NCI-H2107 treated with DMSO at 0.1 percent for 48 hours (cell line): ENCODE measurements around the gene KCNS1.

Experiments
- DNase-seq: peaks from one replicate; lab custom pipeline; 2025; ENCODE audit not compliant: unreplicated experiment; lab: John Stamatoyannopoulos, UW

KCNS1 gene

GRCh38 chr20:45110301-45110700 lies 9.4 kb upstream of the KCNS1 start:
- DNase-seq = no peak

DNA sequence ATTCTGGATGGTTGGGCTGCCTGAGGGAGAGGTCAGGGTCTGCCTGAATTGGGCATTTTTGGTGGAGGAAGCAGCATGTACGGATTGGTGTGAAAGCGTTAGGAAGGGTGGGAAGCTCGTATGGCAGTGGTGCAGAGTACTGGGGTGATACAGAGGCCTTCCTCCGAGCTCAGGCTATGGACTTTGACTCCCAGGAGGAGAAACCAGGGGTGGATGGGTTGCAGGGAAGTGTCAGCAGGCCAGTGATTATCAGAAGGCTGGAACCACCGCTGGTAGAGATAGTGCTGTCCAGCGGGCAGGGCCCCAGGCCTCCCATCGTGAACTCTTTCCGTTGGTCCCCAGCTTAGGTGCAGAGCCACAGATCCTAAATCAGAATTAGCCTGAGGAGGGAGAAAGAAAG lies 8.7 kb upstream of the KCNS1 start:
- no peak for DNase-seq

- no peak for DNase-seq
Measured at GRCh38 chr20:45105317-45105716, 4.4 kb upstream of the KCNS1 start.

DNA sequence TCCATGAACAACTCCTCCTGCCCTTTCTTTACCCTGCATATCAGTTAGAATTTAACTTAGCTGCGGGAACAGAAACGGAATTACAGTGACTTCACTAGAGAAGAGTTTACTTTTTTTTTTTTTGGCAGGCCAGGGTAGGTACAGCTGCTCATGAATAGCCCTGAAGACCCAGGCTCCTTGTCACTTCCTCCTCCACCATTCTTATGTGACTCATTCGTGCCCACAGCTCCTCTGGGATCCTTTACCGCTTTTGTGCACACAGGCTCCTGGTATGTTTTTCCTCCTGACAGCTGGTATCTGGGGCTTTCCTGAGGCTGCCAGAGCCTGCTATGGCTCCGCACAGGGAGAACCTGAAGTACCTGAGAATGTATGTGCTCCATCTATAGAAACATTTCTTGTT lies 3.9 kb upstream of the KCNS1 start:
- no peak for DNase-seq

- DNase-seq = no peak
Measured at GRCh38 chr20:45103072-45103471, 2.1 kb upstream of the KCNS1 start.

DNA sequence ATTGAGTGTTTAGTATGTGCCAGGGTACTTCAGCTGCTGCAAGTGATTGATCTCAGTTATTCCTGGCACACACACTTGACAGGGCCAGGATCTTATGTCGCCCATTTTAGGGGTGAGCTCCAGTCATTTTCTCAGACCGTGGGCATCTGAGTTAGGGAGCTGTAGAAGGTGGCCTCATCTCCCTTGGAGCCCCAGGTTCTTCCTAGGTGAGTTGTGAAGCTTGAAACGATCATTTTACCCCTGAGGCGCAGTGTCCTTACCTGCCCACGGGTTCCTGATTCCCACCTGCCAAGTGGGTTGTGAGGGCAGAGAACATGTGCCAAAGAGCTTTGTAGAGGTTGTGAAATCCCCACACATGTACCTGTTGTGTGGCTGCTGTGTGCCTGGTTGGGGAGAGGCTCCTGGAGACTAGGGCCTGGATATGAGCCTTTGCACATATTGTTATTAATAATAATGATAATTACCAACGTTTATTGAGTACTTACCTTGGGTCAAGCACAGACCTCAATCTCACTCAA lies 465 bp upstream of the KCNS1 start:
- DNase-seq = no peak

GRCh38 chr20:45098103-45098773 lies 2.7 kb downstream of the KCNS1 start:
- DNase-seq = no peak

DNA sequence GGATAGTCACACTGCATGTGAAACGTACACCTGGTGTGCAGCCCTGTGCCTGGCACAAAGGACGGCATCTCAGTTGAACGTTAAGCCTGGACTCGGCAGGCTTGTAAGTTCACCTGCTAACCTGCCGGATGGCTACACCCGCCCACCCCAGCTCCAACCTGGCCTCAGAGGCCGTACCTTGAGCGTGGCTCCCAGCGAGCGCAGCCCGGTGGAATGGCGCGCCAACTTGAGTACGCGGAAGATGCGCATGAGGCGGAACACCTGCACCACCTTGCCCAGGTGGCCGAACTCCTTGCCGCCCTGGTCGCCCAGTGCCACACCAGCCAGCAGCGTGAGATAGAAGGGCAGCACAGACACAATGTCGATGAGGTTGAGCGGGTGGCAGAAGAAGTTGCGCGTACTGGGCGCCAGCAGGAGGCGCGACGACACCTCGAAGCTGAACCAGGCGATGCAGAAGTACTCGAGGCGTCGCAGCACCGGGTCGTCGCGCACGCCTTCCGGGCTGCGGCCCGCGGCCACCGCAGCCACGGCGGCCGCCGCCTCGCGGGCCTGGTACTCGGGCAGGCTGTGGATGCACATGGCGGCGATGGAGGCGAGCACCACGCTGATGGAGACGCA lies 3.3 kb downstream of the KCNS1 start:
- DNase-seq = no peak

DNA sequence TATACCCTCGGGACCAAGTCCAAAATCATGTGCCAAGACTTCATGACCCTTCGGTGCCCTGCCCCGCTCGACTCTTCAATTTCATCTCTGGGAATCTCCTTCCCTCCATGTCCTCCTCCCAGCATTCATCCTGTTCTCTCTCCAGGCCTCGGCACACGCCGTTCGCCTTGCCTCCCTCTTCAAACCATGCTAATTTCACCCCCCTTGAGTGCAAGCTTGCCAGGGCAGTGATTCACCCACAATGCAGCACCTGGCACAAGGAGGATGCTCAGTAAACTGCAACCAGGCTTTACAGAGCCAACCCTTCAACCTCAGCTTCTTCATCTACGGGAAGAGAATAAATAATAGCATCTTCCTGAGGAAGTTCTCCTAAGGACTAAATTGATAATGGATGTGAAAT lies 4.1 kb downstream of the KCNS1 start:
- no peak for DNase-seq

DNA sequence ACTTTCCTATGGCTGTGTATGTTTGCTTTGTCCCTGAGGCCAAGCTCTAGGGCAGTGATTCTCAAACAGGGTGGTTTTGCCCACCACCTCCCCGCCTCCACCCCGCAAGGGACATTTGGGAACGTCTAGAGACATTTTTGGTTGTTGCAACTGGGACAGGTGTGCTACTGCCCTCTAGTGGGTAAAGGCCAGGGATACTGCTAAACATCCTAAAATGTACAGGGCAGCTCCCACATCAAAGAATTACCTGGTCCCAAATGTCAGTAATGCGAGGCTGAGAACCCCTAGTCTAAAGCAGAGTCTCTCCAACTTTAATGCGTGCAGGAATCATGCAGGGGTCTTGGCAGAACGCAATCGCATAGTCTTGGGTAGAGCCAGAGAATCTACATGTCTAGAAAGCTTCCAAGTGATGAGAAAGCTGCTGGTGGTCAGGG lies 5.1 kb downstream of the KCNS1 start:
- DNase-seq = peak; percentile 28

- no peak for DNase-seq
Measured at GRCh38 chr20:45094864-45095574, 5.9 kb downstream of the KCNS1 start.

- no peak for DNase-seq
Measured at GRCh38 chr20:45094201-45094600, 6.7 kb downstream of the KCNS1 start.

DNA sequence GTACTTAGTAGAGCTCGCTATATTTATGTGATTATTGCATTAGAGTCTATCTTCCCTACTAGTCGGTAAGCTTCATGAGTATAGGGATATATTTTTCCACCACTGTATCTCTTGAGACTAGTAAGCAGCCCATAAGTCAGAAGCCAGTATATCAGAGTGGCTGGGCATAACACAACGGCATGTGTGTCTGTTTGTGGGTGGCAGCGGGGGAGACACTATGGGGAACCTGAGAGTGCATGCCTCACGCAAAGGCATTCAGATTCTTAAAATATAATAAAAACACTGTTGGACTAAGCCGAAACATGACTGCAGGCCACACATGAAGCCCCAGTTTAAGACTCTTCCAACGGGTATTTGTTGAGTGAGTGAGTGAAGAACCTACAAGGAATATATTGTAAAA lies 8.0 kb downstream of the KCNS1 start:
- DNase-seq = no peak

- no peak for DNase-seq
Measured at GRCh38 chr20:45091366-45091765, 9.6 kb downstream of the KCNS1 start.

DNA sequence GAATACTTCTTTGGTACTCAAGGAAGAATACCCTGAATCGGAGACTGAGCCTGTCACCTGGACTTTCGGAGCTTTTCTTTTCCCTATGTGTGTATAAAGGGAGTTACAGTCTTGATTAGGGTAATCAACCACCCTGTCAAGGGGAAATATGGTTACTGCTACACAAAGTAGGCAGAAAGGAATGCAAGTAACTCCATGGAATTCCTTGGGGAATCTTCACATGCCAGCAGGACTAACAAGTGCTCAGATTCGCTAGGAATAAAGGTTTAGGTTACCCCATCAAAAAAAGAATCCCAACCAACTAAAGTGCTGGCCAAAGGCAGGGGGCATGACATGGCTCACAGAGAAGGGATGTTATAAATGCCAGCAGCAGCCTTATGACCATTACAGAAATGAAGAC lies 10.4 kb downstream of the KCNS1 start:
- no peak for DNase-seq

GRCh38 chr20:45088247-45088646 lies 12.7 kb downstream of the KCNS1 start:
- DNase-seq = no peak

- no peak for DNase-seq
Measured at GRCh38 chr20:45087814-45088213, 13.1 kb downstream of the KCNS1 start.

- DNase-seq = no peak
Measured at GRCh38 chr20:45087097-45087790, 13.7 kb downstream of the KCNS1 start.

- DNase-seq = no peak
Measured at GRCh38 chr20:45085867-45086266, 15.1 kb downstream of the KCNS1 start.

DNA sequence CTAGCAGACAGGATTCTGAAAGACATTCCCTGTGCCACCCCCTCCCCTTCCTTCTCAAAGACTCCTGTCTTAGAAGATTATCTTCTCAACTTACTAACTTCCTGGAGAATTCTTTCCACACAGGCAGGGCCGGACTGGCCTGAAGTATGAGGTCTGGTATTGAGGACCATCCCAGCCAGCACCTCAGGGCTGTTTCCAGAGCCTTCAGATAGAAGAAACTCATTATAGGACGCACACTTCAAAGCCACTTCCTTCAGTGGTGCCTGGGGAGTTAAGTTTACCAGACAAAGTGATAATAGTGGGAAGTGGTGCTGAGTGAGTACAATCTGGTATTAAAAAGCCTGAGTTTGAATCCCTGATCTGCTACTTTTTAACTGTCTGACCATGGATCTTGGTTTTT lies 15.6 kb downstream of the KCNS1 start:
- DNase-seq = no peak

DNA sequence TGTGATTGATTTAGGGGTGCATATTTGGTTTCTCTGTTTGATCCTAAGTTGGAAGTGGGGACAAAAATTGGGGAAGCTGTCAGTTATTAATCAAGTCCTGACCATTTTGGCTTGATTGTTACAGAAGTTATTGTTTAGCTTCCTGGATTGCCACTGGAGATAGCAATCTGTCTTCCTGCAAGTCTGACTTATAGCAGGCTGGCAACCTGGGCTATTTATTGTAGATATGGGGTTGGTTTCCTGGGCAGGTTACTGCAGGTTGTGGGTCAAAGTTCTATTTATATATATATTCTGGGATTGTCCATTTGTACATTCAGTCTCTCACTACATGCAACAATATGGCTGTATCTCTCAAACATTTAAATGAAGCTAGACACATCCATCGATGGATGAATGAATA lies 17.8 kb downstream of the KCNS1 start:
- no peak for DNase-seq

DNA sequence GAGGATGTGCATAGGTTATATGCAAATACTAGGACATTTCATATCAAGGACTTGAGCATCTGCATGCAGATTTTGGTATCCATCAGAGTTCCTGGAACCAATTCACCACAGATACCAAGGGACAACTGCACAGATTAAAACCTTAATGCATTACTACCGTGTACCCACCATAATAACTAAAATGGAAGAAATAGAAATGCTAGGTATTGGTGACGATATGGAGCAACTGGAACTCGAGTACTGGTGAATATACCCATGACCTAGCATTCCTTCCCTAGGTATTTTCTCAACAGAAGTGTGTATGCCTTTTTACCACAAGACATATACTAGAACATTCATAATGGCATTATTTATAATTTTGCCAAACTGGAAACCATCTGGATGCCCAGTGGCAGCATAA lies 18.5 kb downstream of the KCNS1 start:
- no peak for DNase-seq
